DMS114 treated with DMSO at 0.1 percent for 48 hours (cell line): Measurements from ENCODE around the gene PICALM.
"Not testable (repeated sequence)": the region's sequence is repeated elsewhere in the genome, so short reads cannot be mapped to it uniquely, and the experiment has no call there.

Source experiments
- DNase-seq: peaks from one replicate; lab custom pipeline; 2025; ENCODE audit not compliant: unreplicated experiment; lab: John Stamatoyannopoulos, UW

The PICALM gene, protein sequence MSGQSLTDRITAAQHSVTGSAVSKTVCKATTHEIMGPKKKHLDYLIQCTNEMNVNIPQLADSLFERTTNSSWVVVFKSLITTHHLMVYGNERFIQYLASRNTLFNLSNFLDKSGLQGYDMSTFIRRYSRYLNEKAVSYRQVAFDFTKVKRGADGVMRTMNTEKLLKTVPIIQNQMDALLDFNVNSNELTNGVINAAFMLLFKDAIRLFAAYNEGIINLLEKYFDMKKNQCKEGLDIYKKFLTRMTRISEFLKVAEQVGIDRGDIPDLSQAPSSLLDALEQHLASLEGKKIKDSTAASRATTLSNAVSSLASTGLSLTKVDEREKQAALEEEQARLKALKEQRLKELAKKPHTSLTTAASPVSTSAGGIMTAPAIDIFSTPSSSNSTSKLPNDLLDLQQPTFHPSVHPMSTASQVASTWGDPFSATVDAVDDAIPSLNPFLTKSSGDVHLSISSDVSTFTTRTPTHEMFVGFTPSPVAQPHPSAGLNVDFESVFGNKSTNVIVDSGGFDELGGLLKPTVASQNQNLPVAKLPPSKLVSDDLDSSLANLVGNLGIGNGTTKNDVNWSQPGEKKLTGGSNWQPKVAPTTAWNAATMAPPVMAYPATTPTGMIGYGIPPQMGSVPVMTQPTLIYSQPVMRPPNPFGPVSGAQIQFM

DNA sequence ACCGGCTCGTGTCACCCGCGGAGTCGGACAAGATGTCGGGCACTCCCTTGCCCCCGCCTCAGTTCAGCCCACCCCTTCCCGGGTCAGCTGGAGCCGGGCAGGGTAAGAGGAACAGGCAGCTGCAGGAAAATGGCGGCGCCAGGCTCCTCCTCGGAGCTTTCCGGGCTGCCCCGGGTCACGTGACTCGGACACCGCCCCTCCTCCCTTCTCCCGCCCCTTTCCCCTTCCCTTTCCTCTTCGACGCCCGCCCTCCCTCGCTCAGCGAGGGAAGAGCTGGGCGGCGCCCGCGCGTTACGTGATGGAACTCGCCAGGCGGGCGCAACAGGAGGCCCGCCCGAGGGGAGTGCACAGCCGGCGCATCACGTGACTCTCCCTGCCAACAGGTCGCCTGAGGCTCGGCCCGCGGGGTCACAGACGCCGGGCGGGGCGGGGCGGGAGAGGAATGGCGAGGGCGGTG lies at the start of gene PICALM:
Gene PICALM (minus strand): TSS at position 134 of the 457 bp plus-strand sequence. CDS start 304 bp downstream, outside the sequence.
- DNase-seq: peak; percentile 92

DNA sequence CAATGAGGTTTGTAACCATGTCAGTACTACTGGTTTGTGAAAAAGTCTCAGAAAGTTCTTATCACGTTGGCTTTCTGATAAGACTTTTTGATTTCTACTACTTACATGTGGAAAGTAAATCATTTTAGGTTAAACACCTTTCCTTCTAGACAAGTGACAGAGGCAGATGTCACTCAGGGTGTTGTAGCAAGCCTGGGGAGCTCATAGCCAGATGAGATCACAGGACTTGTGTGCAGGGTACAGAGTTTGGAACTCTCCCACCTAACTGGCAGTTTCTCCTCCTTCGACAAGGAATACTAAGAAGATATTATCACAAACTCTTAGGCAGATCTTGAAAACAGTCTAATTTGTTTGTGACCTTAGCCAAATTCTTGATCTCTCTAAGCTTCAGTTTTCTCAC lies 49.4 kb upstream of the PICALM start:
- DNase-seq: no peak

DNA sequence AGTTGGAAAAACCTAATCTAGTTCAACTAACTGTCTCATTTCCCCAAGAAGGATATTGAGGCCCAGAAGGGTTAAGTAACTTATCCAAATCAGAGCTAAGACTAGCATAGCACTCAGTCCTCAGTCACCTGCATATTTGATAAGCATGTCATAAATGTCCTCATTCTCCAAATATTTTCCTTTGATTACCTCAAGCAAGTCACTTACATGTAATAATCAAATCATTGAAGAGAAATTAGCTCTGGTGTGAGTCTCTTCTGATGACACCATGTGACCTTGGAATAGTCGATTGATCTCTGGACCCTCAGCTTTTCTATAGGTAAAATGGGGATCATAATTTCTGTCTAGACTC lies 48.8 kb upstream of the PICALM start:
- DNase-seq: no peak

GRCh38 chr11:86117001-86117711 lies 48.3 kb upstream of the PICALM start:
- DNase-seq: no peak

DNA sequence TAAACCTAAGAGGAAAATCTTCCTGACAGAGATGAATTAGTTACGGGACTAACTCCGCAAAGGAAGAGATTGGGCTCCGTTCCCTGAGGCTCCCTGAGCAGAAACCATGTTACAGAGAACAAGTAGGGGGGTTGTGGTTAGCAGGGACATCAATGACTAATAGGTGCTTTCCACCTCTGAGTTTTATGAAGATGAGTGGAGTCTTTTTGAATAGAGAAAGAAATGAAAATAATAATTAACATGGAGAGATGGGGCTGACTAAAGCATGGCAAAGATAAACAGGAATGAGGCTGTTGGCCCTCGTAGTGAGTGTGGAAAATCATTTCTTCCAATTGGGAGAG lies 47.5 kb upstream of the PICALM start:
- DNase-seq: no peak

- DNase-seq: no peak
These were observed 46.9 kb upstream of the PICALM start for GRCh38 chr11:86115542-86116385.

- no peak for DNase-seq
These were observed 40.2 kb upstream of the PICALM start for GRCh38 chr11:86108890-86109638.

- DNase-seq: no peak
These were observed 39.3 kb upstream of the PICALM start for GRCh38 chr11:86108191-86108590.

DNA sequence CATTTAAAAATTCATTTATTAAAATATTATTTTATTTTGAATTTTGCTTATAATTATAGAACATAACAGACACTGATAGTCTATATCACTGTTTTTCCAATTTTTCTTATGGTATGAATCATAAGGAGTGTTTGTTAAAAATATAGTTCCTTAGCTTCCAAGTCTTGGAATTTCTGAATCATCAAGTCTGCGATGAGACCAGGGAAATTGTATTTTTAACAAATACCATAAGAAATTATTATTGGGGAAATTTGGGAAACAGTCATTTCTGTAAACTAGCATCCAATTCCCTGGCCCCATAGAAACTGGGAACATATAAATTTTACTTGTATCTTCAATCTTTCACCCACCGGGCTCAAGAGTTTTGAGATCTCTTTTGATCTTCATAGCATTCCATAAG lies 38.0 kb upstream of the PICALM start:
- DNase-seq: no peak

GRCh38 chr11:86106031-86106430 lies 37.1 kb upstream of the PICALM start:
- DNase-seq: not testable (repeated sequence)

GRCh38 chr11:86105601-86106000 lies 36.7 kb upstream of the PICALM start:
- not testable (repeated sequence) for DNase-seq

DNA sequence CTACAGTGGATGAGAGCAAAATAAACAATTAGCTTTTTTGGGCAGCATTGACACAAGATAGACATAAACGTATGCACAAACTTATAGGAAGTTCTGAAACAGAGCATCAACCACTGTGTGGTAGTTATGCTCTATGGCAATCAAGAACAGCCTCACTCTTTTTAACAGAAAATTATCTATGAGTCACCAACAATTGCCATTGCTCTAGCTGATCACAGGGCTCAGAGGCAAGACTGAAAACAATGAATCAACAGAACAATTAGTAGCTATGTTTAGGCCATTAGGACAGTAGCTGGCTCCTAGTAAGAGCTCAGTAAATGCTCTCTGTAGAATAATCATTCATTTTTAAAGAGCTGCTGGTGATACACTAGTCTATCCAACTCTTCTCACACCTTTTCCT lies 34.9 kb upstream of the PICALM start:
- no peak for DNase-seq

DNA sequence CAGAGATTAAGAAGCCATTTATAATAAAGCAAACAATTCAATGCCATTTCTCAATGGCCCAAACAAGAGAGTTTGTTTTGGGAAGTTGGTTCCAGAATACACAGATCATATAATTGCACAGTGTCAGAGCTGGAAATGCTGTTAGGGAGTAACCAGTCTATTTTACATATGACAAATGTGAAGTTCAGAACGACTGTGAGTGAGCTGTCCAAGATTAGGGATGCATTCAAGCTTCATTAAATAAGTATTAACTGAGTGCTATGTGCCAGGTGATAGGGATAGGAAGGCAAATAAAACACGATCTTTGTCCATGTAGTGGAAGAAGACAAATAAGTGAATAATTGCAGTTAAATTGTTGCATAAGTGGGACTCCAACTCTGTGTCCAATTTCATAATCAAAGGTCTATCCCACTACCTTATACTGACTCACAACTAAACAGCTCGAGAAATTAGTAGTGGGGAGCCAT lies 33.1 kb upstream of the PICALM start:
- no peak for DNase-seq

GRCh38 chr11:86101493-86101892 lies 32.6 kb upstream of the PICALM start:
- no peak for DNase-seq

GRCh38 chr11:86099874-86100273 lies 31.0 kb upstream of the PICALM start:
- DNase-seq: no peak

GRCh38 chr11:86097980-86098379 lies 29.1 kb upstream of the PICALM start:
- DNase-seq: no peak

DNA sequence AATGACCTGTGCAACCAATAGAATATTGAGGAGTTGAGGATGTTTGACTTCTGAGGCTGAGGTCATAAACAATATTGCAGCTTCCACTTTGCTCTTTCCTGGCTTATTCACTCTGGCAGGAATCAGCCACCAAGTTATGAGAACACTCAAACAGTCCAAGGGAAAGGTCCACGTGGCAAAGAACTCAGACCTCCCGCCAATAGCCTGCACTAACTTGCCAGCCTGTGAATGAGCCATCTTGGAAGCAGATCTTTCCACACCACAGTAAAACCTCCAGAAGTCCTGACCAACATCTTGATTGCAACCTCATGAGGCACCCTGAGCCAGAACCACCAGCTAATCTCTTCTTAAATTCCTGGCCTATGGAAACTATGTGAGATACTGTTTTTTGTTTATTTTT lies 22.7 kb upstream of the PICALM start:
- DNase-seq: no peak

DNA sequence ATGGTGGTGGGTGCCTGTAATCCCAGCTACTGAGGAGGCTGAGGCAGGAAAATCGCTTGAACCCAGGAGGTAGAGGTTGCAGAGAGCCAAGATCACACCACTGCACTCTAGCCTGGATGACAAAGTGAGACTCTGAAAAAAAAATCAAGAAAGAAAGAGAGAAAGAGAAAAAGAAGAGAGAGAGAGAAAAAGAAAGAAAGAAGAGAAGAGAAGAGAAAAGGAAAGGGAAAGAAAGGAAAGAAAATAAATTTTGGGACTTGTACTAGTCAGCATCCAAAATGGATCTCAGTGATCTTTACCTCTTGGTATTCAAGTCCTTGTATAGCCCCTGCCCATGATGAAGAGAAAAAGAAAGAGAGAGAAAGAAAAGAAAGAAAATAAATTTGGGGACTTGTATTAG lies 22.2 kb upstream of the PICALM start:
- no peak for DNase-seq

- DNase-seq: no peak
These were observed 20.8 kb upstream of the PICALM start for GRCh38 chr11:86089659-86090058.

DNA sequence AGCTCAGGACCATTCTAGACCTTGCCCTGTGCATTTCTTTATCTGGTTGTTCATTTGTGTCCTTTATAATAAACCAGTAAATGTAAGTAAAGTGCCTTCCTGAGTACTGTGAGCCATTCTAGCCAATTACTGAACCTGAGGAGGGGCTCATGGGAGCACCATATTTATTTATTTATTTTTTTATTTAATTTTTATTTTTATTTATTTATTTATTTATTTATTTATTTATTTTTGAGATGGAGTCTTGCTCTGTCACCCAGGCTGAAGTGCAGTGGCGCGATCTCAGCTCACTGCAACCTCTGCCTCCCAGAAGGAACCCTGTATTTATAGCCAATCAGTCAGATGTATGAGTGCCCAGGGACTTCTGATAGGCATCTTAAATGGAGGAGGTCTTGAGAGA lies 18.8 kb upstream of the PICALM start:
- DNase-seq: not testable (repeated sequence)
